Stimulated activated CD8-positive, alpha-beta memory T cell treated with anti-CD3 and anti-CD28 coated beads, Interleukin-7, amount 100 ng/mL, for 48 hours (primary cell): Measurements from ENCODE around the gene CSF2RB.

Experiments
- DNase-seq, 2 donors: peaks; one replicate each; pipeline ENCODE4 v3.0.0-alpha.2; 2020; ENCODE audit warnings: low read depth in 1 of 2; ENCODE audit errors: extremely low read depth in 1 of 2

Gene CSF2RB

GRCh38 chr22:36934418-36935312 lies 21.2 kb downstream of the CSF2RB start:
- no peak for DNase-seq

GRCh38 chr22:36935313-36935610 lies 21.8 kb downstream of the CSF2RB start:
- DNase-seq, result no peak

GRCh38 chr22:36935694-36936093 lies 22.3 kb downstream of the CSF2RB start:
- DNase-seq, result no peak

GRCh38 chr22:36936362-36937116 lies 23.1 kb downstream of the CSF2RB start:
- DNase-seq, result no peak

GRCh38 chr22:36937319-36938027 lies 24.0 kb downstream of the CSF2RB start:
- DNase-seq, result no peak

GRCh38 chr22:36938028-36938425 lies 24.6 kb downstream of the CSF2RB start:
- no peak for DNase-seq

- DNase-seq, result no peak
Observed at GRCh38 chr22:36938886-36939285, 25.5 kb downstream of the CSF2RB start.

- no peak for DNase-seq
Observed at GRCh38 chr22:36940676-36941075, 27.2 kb downstream of the CSF2RB start.

- DNase-seq, result no peak
Observed at GRCh38 chr22:36942556-36942955, 29.1 kb downstream of the CSF2RB start.

GRCh38 chr22:36946421-36947158 lies 33.2 kb downstream of the CSF2RB start:
- DNase-seq, result no peak

- DNase-seq, result no peak
Observed at GRCh38 chr22:36948273-36949225, 35.1 kb downstream of the CSF2RB start.

GRCh38 chr22:36950797-36951590 lies 37.6 kb downstream of the CSF2RB start:
- DNase-seq, result no peak

GRCh38 chr22:36951746-36952145 lies 38.3 kb downstream of the CSF2RB start:
- DNase-seq, result no peak

GRCh38 chr22:36953239-36954080 lies 40.0 kb downstream of the CSF2RB start:
- no peak for DNase-seq

- DNase-seq, result no peak
Observed at GRCh38 chr22:36954251-36955014, 41.0 kb downstream of the CSF2RB start.

- DNase-seq, result no peak
Observed at GRCh38 chr22:36955691-36956090, 42.3 kb downstream of the CSF2RB start.

- no peak for DNase-seq
Observed at GRCh38 chr22:36958366-36958765, 44.9 kb downstream of the CSF2RB start.
